ENCODE results near the gene HIP1.

GRCh38 chr7:75532639-75533038, 206.1 kb downstream of the HIP1 start:
- TF ChIP-seq, protein P1, sequence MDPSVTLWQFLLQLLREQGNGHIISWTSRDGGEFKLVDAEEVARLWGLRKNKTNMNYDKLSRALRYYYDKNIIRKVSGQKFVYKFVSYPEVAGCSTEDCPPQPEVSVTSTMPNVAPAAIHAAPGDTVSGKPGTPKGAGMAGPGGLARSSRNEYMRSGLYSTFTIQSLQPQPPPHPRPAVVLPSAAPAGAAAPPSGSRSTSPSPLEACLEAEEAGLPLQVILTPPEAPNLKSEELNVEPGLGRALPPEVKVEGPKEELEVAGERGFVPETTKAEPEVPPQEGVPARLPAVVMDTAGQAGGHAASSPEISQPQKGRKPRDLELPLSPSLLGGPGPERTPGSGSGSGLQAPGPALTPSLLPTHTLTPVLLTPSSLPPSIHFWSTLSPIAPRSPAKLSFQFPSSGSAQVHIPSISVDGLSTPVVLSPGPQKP (IDR thresholded peaks at IDR 0.05; ENCODE audit: low read depth, low read length) = no peak
- no peak for TF ChIP-seq CEBPB (IDR thresholded peaks at IDR 0.05)
- TF ChIP-seq MAX (IDR thresholded peaks at IDR 0.05) = no peak
- TF ChIP-seq, protein P2, sequence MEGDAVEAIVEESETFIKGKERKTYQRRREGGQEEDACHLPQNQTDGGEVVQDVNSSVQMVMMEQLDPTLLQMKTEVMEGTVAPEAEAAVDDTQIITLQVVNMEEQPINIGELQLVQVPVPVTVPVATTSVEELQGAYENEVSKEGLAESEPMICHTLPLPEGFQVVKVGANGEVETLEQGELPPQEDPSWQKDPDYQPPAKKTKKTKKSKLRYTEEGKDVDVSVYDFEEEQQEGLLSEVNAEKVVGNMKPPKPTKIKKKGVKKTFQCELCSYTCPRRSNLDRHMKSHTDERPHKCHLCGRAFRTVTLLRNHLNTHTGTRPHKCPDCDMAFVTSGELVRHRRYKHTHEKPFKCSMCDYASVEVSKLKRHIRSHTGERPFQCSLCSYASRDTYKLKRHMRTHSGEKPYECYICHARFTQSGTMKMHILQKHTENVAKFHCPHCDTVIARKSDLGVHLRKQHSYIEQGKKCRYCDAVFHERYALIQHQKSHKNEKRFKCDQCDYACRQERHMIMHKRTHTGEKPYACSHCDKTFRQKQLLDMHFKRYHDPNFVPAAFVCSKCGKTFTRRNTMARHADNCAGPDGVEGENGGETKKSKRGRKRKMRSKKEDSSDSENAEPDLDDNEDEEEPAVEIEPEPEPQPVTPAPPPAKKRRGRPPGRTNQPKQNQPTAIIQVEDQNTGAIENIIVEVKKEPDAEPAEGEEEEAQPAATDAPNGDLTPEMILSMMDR (IDR thresholded peaks at IDR 0.05) = no peak
- TF ChIP-seq SMC3 (IDR thresholded peaks at IDR 0.05) = no peak
